HepG2 (cell line): ENCODE measurements around the gene SLC23A2. TPM values are rescaled to one million over a fixed set of nuclear protein-coding genes. Genes with fewer than 3 reads are reported as not detected.

Experiments
- BHLHE40 ChIP-seq: IDR thresholded peaks from 2 replicates; pipeline ENCODE4 v1.6.1; 2011; ENCODE audit warnings: low read length, improper control_type of control experiment
- DBP ChIP-seq: sonication (generic); formaldehyde crosslinking; IDR thresholded peaks from 2 replicates; pipeline ENCODE4 v1.4.0; 2020; ENCODE audit warnings: missing genetic modification reagents; ENCODE audit errors: not compliant biosample characterization
- DNMT1 ChIP-seq: sonication (generic); formaldehyde crosslinking; IDR thresholded peaks from 2 replicates; pipeline ENCODE4 v1.5.1; 2020; ENCODE audit warnings: mild to moderate bottlenecking, missing genetic modification reagents
- FOSL2 ChIP-seq: sonication (generic); formaldehyde crosslinking; IDR thresholded peaks from 2 replicates; pipeline ENCODE4 v1.4.0; 2020; ENCODE audit warnings: missing genetic modification reagents
- GTF2F1 ChIP-seq: fragments of 150-350 bp; IDR thresholded peaks from 2 replicates; pipeline ENCODE4 v1.6.1; 2014; ENCODE audit warnings: low read length
- HNRNPH1 ChIP-seq: fragments of 200-400 bp; formaldehyde crosslinking; optimal IDR thresholded peaks from 2 replicates; pipeline ENCODE3; 2017; ENCODE audit warnings: mild to moderate bottlenecking, low read depth, low read length
- MAFG ChIP-seq: sonication (generic); formaldehyde crosslinking; IDR thresholded peaks from 2 replicates; pipeline ENCODE4 v1.5.1; 2020; ENCODE audit warnings: mild to moderate bottlenecking, missing genetic modification reagents
- MTA1 ChIP-seq: sonication (generic); formaldehyde crosslinking; IDR thresholded peaks from 2 replicates; pipeline ENCODE4 v1.4.0; 2020; ENCODE audit warnings: missing genetic modification reagents, mild to moderate bottlenecking, borderline replicate concordance
- PTBP1 ChIP-seq: fragments of 200-400 bp; formaldehyde crosslinking; IDR thresholded peaks from 2 replicates; pipeline ENCODE4 v1.6.1; 2018; ENCODE audit warnings: low read length, low read depth; ENCODE audit not compliant: poor library complexity, severe bottlenecking
- SAP130 ChIP-seq: IDR thresholded peaks from 2 replicates; pipeline ENCODE4 v1.6.1; 2016; ENCODE audit warnings: low read depth
- SMARCC2 ChIP-seq: fragments of 450-650 bp; IDR thresholded peaks from 2 replicates; pipeline ENCODE4 v1.6.1; 2017; ENCODE audit warnings: antibody characterized with exemption, mild to moderate bottlenecking
- SYNCRIP ChIP-seq: fragments of 200-400 bp; formaldehyde crosslinking; IDR thresholded peaks from 2 replicates; pipeline ENCODE4 v1.6.1; 2018; ENCODE audit warnings: mild to moderate bottlenecking, low read depth, low read length; ENCODE audit not compliant: insufficient read depth
- THRA ChIP-seq: sonication (generic); formaldehyde crosslinking; IDR thresholded peaks from 2 replicates; pipeline ENCODE4 v1.4.0; 2020; ENCODE audit warnings: missing genetic modification reagents, borderline replicate concordance
- U2AF1 ChIP-seq: fragments of 200-400 bp; formaldehyde crosslinking; optimal IDR thresholded peaks from 2 replicates; pipeline ENCODE3; 2017; ENCODE audit warnings: mild to moderate bottlenecking, low read depth, low read length
- ZBTB21 ChIP-seq: sonication (generic); formaldehyde crosslinking; IDR thresholded peaks from 2 replicates; pipeline ENCODE4 v1.4.0; 2020; ENCODE audit warnings: missing genetic modification reagents
- ZBTB49 ChIP-seq: sonication (generic); formaldehyde crosslinking; IDR thresholded peaks from 2 replicates; pipeline ENCODE4 v1.4.0; 2020; ENCODE audit warnings: missing genetic modification reagents, borderline replicate concordance
- ZBTB7B ChIP-seq: sonication (generic); formaldehyde crosslinking; IDR thresholded peaks from 2 replicates; pipeline ENCODE4 v1.4.0; 2020; ENCODE audit warnings: missing genetic modification reagents
- ZNF17 ChIP-seq: sonication (generic); formaldehyde crosslinking; IDR thresholded peaks from 2 replicates; pipeline ENCODE4 v1.5.0; 2020; ENCODE audit warnings: mild to moderate bottlenecking, missing genetic modification reagents
- ZNF24 ChIP-seq: fragments of 450-650 bp; IDR thresholded peaks from 2 replicates; pipeline ENCODE4 v1.6.1; 2017; ENCODE audit warnings: antibody characterized with exemption, mild to moderate bottlenecking
- ZNF44 ChIP-seq: sonication (generic); formaldehyde crosslinking; IDR thresholded peaks from 2 replicates; pipeline ENCODE4 v1.5.1; 2020; ENCODE audit warnings: mild to moderate bottlenecking, missing genetic modification reagents
- ZNF7 ChIP-seq: IDR thresholded peaks from 2 replicates; pipeline ENCODE4 v1.6.1; 2016; ENCODE audit warnings: missing biosample characterization, missing genetic modification reagents
- ZSCAN20 ChIP-seq: sonication (generic); formaldehyde crosslinking; IDR thresholded peaks from 2 replicates; pipeline ENCODE4 v1.4.0; 2020; ENCODE audit warnings: missing genetic modification reagents, mild to moderate bottlenecking, borderline replicate concordance
- polyA plus RNA-seq, 8 experiments: library from polyadenylated mRNA; depleted of rRNA in 3 of 8; stranded (reverse) in 7 of 8; unstranded in 1 of 8; fragments of >200 nt; fragmentation: Illumina TruSeq in 4 of 8; extraction: Trizol in 4 of 8; gene quantifications; 2 replicates each; pipeline versions ENCODE4 v1.2.1 to v1.2.3, GENCODE V29; 2011 to 2016; ENCODE audit warnings: low read depth in 4 of 8, missing spikeins in 1 of 8, mixed read lengths in 1 of 8; ENCODE audit not compliant: insufficient read depth in 1 of 8
- total RNA-seq, 5 experiments: library from RNA; depleted of rRNA; stranded (reverse); fragments of >200 nt; fragmentation: Illumina TruSeq; extraction: Trizol; gene quantifications; 2 replicates each; pipeline ENCODE4 v1.2.3, GENCODE V29; 2016; ENCODE audit warnings: low read depth in 1 of 5
- TF ChIP-seq, protein P1 (sequence below): sonication (generic); formaldehyde crosslinking; IDR thresholded peaks from 2 replicates; pipeline ENCODE4 v1.5.1; 2020; ENCODE audit warnings: missing genetic modification reagents, mild to moderate bottlenecking, borderline replicate concordance
- TF ChIP-seq, protein P2 (sequence below): sonication (generic); formaldehyde crosslinking; conservative IDR thresholded peaks from 2 replicates; pipeline ENCODE4 v1.4.0; 2020; ENCODE audit warnings: missing genetic modification reagents

The SLC23A2 gene
- total and polyA plus RNA-seq, 2 of the 13 experiments (the other 11 are each of a cell fraction or from before 2014, with no cell fraction given): 42.2 to 51.2 TPM

DNA sequence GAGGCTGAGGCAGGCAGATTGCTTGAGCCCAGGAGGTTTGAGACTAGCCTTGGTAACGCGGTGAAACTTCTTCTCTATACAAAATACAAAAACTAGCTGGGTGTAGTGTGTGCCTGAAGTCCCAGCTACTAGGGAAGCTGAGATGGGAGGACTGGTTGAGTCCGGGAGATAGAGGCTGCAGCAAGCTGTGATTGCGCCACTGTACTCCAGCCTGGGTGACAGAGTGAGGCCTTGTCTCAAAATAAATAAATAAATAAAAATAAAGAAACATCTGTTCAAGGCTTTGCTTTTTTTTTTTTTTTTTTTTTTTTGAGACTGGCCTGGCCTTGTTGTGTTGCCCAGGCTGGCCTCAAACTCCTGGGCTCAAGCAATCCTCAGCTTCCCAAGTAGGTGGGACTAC, 23.7 kb upstream of the SLC23A2 start (continued):
- TF ChIP-seq ZBTB49 (no peak), PTBP1 (no peak), U2AF1 (no peak), ZBTB7B (CRISPR knock-in tag) (no peak), SAP130 (0 out of 2 replicates have a peak, but pooled peaks have one; percentile 32), HNRNPH1 (no peak), SMARCC2 (no peak), MAFG (CRISPR knock-in tag) (no peak), THRA (CRISPR knock-in tag) (no peak), ZNF44 (CRISPR knock-in tag) (no peak), BHLHE40 (no peak), ZBTB21 (CRISPR knock-in tag) (no peak), DNMT1 (CRISPR knock-in tag) (no peak), GTF2F1 (no peak), FOSL2 (CRISPR knock-in tag) (peak; percentile 58), ZNF7 (CRISPR knock-in tag) (peak; percentile 28; the same call in 1 of the 2 replicates), SYNCRIP (no peak), ZNF24 (no peak), MTA1 (CRISPR knock-in tag) (no peak), ZNF17 (CRISPR knock-in tag) (no peak), ZSCAN20 (CRISPR knock-in tag) (no peak), DBP (CRISPR knock-in tag) (no peak)
- TF ChIP-seq, protein P1, sequence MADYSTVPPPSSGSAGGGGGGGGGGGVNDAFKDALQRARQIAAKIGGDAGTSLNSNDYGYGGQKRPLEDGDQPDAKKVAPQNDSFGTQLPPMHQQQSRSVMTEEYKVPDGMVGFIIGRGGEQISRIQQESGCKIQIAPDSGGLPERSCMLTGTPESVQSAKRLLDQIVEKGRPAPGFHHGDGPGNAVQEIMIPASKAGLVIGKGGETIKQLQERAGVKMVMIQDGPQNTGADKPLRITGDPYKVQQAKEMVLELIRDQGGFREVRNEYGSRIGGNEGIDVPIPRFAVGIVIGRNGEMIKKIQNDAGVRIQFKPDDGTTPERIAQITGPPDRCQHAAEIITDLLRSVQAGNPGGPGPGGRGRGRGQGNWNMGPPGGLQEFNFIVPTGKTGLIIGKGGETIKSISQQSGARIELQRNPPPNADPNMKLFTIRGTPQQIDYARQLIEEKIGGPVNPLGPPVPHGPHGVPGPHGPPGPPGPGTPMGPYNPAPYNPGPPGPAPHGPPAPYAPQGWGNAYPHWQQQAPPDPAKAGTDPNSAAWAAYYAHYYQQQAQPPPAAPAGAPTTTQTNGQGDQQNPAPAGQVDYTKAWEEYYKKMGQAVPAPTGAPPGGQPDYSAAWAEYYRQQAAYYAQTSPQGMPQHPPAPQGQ (CRISPR knock-in tag): no peak
- TF ChIP-seq, protein P2, sequence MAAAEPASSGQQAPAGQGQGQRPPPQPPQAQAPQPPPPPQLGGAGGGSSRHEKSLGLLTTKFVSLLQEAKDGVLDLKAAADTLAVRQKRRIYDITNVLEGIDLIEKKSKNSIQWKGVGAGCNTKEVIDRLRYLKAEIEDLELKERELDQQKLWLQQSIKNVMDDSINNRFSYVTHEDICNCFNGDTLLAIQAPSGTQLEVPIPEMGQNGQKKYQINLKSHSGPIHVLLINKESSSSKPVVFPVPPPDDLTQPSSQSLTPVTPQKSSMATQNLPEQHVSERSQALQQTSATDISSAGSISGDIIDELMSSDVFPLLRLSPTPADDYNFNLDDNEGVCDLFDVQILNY (CRISPR knock-in tag): no peak
